T-helper 2 cell (primary cell): ENCODE data around the gene RNU6-9.

Experiments used
- DNase-seq, 5 experiments: peaks; one replicate each; pipeline versions ENCODE4 v3.0.0 to v3.0.0-alpha.2; 2012 to 2022

The RNU6-9 gene

GRCh38 chr19:919199-920050 is 26.1 kb downstream of the RNU6-9 start:
- peak in 2 of 5 experiments; percentile 37 to 69 for DNase-seq

GRCh38 chr19:920051-920864 is 27.0 kb downstream of the RNU6-9 start:
- peak; percentile 49 to 71 (median 59) for DNase-seq

- DNase-seq: peak in 1 of 5 experiments; percentile 52
Measured at GRCh38 chr19:924553-925086, 31.3 kb downstream of the RNU6-9 start.

- DNase-seq: peak in 2 of 5 experiments; percentile 16 to 84
Measured at GRCh38 chr19:925087-925525, 31.8 kb downstream of the RNU6-9 start.

- DNase-seq: peak; percentile 51 to 87 (median 66)
Measured at GRCh38 chr19:925526-926322, 32.4 kb downstream of the RNU6-9 start, which contains the start of gene ARID3A. ARID3A (plus strand) TSS chr19:926035; CDS start chr19:929529, 3,494 bp downstream.

GRCh38 chr19:926323-926588 is 33.0 kb downstream of the RNU6-9 start:
- no peak for DNase-seq

GRCh38 chr19:926589-927350 is 33.5 kb downstream of the RNU6-9 start:
- DNase-seq: peak in 1 of 5 experiments; percentile 44

GRCh38 chr19:927351-927779 is 34.1 kb downstream of the RNU6-9 start:
- no peak for DNase-seq

- no peak for DNase-seq
Measured at GRCh38 chr19:927780-928401, 34.6 kb downstream of the RNU6-9 start.

- DNase-seq: no peak
Measured at GRCh38 chr19:928471-929202, 35.4 kb downstream of the RNU6-9 start.

GRCh38 chr19:929203-929890 is 36.1 kb downstream of the RNU6-9 start:
- DNase-seq: no peak

- no peak for DNase-seq
Measured at GRCh38 chr19:929891-930258, 36.6 kb downstream of the RNU6-9 start.

GRCh38 chr19:931860-932647 is 38.8 kb downstream of the RNU6-9 start:
- no peak for DNase-seq

GRCh38 chr19:932648-933552 is 39.6 kb downstream of the RNU6-9 start:
- peak in 1 of 5 experiments; percentile 34 for DNase-seq

GRCh38 chr19:933553-933882 is 40.2 kb downstream of the RNU6-9 start:
- no peak for DNase-seq

GRCh38 chr19:934197-934840 is 41.0 kb downstream of the RNU6-9 start:
- DNase-seq: no peak

GRCh38 chr19:934865-935479 is 41.7 kb downstream of the RNU6-9 start:
- DNase-seq: no peak
